ENCODE data around the gene SHISA7.
"Not testable (repeated sequence)": the region's sequence is repeated elsewhere in the genome, so short reads cannot be mapped to it uniquely, and the experiment has no call there.

SHISA7 gene

GRCh38 chr19:55419624-55420236 is 23.4 kb downstream of the SHISA7 start:
- DNase-seq (ENCODE audit: low read depth in 2 of 2) = no peak

DNA sequence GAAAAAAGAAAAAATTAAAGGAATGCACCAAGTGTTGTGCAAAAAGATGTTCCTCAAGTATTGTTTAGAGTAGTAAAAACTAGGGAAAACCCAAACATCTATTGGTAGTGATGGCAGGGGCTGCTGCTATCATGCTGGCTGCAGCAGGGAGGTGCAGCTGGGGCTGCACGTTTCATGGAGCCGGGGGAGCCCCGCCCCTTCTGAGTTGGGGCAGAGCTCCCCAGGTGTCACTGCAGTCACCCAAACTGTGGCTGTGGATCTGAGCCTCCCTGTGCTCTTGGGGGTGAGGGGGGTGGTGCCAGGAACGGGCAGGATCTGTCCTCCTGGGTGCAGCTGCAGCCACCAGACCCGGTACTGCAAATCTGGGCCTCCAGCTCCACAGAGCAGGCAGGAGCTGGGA is 24.0 kb downstream of the SHISA7 start:
- DNase-seq (ENCODE audit: low read depth in 2 of 2) = no peak

DNA sequence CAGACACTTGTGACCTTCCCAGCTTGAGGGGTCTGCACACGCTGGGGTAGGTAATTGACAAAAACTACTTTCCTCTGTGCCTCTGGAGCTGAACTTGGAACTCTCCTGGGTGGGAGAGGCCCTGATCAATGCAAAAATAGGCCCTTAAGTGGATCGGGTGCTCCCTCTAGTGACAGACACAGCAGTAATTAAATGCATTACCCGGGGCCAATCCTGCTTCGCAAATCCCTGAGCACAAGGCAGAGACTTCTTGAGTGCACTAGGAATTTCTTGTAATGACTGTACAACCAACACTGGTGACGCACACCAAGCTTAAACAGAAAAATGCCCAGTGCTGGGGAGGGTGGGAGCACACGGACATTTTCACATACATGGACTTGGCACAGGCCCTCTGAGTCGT is 24.9 kb downstream of the SHISA7 start:
- peak in 1 of 2 donors; percentile 39 for DNase-seq (ENCODE audit: low read depth in 2 of 2)

DNA sequence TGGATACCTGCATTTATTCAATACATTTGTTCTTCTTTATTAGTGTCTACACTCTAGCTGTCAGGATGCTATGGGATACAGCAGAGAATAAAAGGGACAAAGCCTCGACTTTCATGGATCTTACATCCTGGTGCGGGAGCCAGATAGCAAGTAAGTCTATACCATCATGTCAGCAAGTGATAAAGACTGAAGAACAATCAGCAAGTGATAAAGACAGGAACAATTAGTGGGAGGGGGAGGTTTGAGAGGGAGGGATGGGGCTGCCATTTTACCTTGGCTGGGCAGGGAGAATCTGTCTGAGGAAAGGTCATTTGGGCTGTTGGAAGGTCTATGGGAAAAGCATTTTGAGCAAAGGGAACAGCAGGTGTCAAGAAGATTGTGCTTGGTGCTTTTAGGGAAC is 32.9 kb downstream of the SHISA7 start:
- DNase-seq (ENCODE audit: low read depth in 2 of 2) = no peak

- DNase-seq (ENCODE audit: low read depth in 2 of 2) = not testable (repeated sequence)
Measured at GRCh38 chr19:55409179-55409578, 33.9 kb downstream of the SHISA7 start.

DNA sequence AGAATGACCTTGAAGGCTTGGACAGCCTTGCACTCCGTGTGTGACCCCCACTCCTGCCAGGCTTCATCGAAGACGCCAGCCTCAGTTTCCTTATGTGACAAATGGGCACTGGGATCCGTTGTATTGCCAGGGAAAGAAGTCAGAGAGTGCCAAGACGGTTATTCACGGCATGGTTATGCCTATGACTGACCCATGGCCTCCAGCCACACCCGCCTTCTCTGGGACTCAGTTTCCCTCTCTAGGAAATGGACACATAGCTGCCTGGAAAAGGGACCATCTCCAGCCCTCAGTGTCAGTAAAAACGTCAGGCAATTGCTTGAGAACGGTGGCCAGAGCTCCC is 34.6 kb downstream of the SHISA7 start:
- no peak for DNase-seq (ENCODE audit: low read depth in 2 of 2)

GRCh38 chr19:55407800-55408532 is 35.1 kb downstream of the SHISA7 start:
- DNase-seq (ENCODE audit: low read depth in 2 of 2) = peak; percentile 93 to 96

DNA sequence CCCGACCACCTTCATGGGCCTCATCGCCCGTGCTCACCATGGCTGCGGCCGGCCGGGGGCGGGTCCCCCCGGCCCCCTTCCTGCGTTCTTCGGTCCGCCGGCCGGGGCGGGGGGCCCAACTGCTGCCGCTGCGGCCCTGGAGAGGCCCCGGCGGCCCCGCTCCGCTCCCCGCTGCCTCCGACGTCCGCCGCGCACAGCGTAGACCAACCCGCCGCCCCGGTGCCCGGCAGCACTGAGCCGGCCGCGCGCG is 35.6 kb downstream of the SHISA7 start, which contains the start of gene UBE2S:
TSS of gene UBE2S (minus strand) at position 239 of the 250 bp plus-strand sequence. CDS start at position 40, 199 bp downstream.
- not testable (repeated sequence) for DNase-seq (ENCODE audit: low read depth in 2 of 2)

GRCh38 chr19:55406826-55407549 is 36.1 kb downstream of the SHISA7 start:
- DNase-seq (ENCODE audit: low read depth in 2 of 2) = no peak

DNA sequence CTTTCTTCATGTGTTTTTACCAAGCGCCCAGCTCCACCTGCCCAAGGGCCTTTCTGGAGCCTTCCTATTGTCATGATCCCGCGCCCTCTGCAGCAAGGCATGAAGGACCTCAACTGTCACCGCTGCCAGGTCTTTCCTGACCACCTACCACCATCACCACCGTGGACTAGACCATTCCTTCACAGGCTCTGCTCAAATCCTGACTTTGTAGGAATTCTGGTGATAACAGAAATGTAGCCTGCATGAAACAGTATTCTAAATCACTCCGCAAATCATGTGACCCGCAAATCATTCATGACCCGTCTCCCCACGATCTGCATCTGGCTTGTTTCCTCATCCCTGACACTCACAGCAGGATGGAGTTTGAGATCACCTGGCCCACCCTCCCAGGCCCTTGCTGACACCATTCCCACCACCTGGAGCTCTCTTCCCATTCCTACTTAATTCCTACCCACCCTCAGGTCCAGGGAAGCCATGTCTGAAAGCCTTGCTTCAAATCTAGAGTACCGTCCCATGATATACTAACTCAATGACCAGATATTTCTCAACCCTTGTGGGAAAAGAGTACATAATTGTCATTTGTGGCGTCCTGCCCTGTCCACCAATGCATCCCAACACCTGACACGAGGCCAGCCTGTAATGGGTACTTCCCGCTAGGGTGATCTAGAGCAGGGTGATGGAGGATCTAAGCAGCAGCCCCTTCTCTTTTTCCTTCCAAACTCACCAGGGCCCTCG is 36.8 kb downstream of the SHISA7 start:
- no peak for DNase-seq (ENCODE audit: low read depth in 2 of 2)

GRCh38 chr19:55405638-55406037 is 37.5 kb downstream of the SHISA7 start:
- DNase-seq (ENCODE audit: low read depth in 2 of 2) = no peak

GRCh38 chr19:55402509-55402908 is 40.6 kb downstream of the SHISA7 start:
- no peak for DNase-seq (ENCODE audit: low read depth in 2 of 2)

DNA sequence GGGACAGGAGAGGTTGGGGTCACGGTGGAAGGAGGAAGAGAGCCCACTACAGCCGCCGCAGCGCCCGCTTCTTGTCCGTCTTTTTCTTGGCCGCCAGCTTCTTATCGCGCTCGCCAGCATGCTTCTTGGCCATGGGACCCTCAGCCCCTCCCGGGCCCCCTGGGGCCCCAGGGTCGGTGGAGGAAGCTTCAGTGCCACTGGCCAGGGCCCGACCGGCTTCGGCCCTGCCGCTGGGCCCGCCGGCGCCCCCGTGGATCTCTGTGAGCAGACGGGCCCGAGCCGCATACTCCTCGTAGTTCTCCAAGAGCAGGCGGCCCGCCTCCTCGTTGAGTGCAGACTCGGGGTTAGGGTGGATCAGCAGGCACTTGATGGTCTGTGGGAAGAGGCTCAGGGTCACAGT is 41.7 kb downstream of the SHISA7 start:
- DNase-seq (ENCODE audit: low read depth in 2 of 2) = not testable (repeated sequence)

- DNase-seq (ENCODE audit: low read depth in 2 of 2) = no peak
Measured at GRCh38 chr19:55400281-55401087, 42.6 kb downstream of the SHISA7 start.

GRCh38 chr19:55398200-55398925 is 44.7 kb downstream of the SHISA7 start:
- no peak for DNase-seq (ENCODE audit: low read depth in 2 of 2)

GRCh38 chr19:55392820-55393761 is 50.0 kb downstream of the SHISA7 start:
- DNase-seq (ENCODE audit: low read depth in 2 of 2) = no peak

DNA sequence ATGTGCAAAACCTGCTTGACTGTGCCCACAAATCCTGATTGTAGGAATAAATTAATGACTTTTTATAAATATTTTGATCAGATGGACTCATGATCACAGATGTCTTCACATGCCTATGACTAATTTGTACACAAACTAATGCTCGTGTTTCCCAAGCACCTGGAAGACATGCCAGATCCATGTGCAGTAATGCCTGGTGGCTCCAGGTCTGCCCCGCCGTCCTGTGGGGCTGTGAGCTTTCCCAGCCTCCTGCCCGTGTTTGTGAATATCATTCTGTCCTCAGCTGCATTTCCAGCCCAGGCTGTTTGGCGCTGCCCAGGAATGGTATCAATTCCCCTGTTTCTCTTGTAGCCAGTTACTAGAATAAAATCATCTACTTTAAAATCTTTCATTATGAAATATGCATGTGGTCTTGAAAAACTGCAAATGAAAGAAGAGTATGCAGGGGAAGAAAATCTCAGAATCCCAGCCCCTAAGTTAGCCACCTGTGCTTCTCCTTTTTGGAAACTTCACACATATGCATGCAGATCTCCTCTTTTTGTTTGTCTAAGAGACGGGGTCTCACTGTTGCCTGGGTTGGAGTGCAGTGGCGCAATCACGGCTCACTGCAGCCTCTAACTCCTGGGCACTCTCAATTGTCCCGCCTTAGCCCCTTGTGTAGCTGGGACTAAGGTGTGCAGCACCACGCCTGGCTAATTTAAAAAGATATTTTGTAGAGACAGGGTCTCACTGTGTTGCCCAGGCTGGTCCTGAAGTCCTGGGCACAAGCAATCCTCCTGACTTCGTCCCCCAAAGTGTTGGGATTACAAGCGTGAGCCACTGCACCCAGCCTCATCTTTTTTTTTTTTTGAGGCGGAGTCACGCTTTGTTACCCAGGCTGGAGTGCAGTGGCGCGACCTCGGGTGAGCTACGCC is 51.1 kb downstream of the SHISA7 start:
- no peak for DNase-seq (ENCODE audit: low read depth in 2 of 2)

GRCh38 chr19:55391191-55391670 is 51.9 kb downstream of the SHISA7 start:
- no peak for DNase-seq (ENCODE audit: low read depth in 2 of 2)

DNA sequence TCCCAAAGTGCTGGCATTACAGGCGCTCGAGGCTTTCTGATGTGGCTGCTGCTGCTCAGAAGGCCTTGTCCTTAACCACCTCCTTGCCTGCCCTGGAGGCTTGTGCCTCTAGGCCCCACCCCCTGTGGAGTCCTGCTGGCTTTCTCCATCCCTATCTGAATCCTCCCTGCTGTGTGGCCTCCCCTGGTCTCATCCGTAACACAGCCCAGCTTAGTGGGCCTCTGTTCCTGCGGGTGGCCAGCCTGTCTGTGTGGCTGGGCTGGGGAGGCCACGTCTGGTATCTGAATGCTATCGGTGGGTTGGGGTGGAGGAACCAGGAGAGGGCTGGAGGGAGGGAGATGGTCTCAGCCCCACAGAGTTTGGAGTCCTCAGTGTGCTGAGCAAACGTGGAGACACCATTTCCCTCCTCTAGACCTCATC is 52.6 kb downstream of the SHISA7 start:
- DNase-seq (ENCODE audit: low read depth in 2 of 2) = no peak

Measured in stimulated activated CD4-positive, alpha-beta T cell treated with anti-CD3 and anti-CD28 coated beads, Interleukin-4, amount 100 ng/mL, for 48 hours (primary cell).